ENCODE data around the gene PNMA8C. TPM values are rescaled to one million over a fixed set of nuclear protein-coding genes. Genes with fewer than 3 reads are reported as not detected.
"Not testable (repeated sequence)": the region's sequence is repeated elsewhere in the genome, so short reads cannot be mapped to it uniquely, and the experiment has no call there.

PNMA8C gene
- total and polyA plus RNA-seq, 7 donors, result 0.01 TPM; not detected in 6

DNA sequence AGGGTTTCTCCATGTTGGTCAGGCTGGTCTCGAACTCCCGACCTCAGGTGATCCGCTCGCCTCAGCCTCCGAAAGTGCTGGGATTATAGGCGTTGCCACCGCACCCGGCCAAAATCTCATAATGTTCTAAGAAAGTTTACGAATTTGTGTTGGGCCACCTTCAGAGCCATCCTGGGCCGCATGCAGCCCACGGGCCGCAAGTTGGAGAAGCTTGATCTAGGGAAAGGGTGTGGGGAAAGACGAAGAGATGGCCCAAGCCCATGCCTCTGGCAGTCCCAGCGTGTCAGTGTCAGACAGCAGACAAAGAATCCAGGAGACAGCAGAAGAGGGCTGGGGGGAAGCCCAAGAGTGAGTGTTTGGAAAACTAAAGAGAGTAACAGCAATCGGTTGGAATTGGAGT lies 17.3 kb upstream of the PNMA8C start:
- peaks cover 9% of the 10 kb centered on the region for H3K4me1 ChIP-seq
- DNase-seq (no peak), ATAC-seq (no peak)
- TF ChIP-seq, protein P1, sequence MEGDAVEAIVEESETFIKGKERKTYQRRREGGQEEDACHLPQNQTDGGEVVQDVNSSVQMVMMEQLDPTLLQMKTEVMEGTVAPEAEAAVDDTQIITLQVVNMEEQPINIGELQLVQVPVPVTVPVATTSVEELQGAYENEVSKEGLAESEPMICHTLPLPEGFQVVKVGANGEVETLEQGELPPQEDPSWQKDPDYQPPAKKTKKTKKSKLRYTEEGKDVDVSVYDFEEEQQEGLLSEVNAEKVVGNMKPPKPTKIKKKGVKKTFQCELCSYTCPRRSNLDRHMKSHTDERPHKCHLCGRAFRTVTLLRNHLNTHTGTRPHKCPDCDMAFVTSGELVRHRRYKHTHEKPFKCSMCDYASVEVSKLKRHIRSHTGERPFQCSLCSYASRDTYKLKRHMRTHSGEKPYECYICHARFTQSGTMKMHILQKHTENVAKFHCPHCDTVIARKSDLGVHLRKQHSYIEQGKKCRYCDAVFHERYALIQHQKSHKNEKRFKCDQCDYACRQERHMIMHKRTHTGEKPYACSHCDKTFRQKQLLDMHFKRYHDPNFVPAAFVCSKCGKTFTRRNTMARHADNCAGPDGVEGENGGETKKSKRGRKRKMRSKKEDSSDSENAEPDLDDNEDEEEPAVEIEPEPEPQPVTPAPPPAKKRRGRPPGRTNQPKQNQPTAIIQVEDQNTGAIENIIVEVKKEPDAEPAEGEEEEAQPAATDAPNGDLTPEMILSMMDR (IDR thresholded peaks at IDR 0.05), result no peak
- intact Hi-C loops (cut with DNase I), result no loop called here
- H3K36me3 ChIP-seq (ENCODE audit: insufficient read depth in 1 of 2, low read depth in 1 of 2), result no peaks in the 10 kb centered on the region
- no peak overlapping the region for H3K4me3 ChIP-seq
- WGBS, 3 donors, result 84 to 93% (median 88%) methylated on average over 13 to 15 of the region's 15 CpGs
- no peaks in the 10 kb centered on the region for H3K27me3 ChIP-seq (ENCODE audit: insufficient read depth in 3 of 3, low read length in 2 of 3)
- no peak overlapping the region for H3K27ac ChIP-seq
- H3K9me3 ChIP-seq, result no peaks in the 10 kb centered on the region

DNA sequence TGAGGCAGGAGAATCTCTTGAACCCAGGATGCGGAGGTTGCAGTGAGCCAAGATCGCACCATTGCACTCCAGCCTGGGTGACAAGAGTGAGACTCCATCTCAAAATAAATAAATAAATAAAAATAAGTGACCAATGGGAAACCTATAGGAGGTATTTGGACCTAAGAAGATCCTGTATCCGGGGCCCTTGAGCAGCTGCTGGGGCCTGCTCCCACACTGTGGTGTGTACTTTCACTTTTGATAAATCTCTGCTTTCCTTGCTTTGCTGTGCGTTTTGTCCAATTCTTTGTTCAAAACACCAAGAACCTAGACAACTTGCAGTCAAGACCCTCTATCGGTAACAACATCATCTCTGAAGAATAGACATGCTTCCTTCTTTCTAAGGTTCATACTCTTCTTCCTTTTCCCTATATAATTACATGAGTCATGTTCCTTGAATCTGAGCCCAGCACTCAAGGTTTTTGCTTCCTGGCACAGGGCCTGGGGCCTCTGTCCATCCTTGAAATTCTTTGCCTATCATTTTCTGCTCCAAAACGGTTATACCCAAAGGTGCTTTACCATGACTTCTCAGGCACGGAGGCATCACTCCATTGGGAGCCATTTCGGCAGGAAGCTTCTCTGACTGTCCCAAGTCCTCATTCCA lies 14.2 kb upstream of the PNMA8C start:
- Histone ChIP-seq H3K4me3 (no peak overlapping the region), H3K9me3 (no peaks in the 10 kb centered on the region), H3K27me3 (ENCODE audit: insufficient read depth in 3 of 3, low read length in 2 of 3) (no peaks in the 10 kb centered on the region), H3K27ac (no peak overlapping the region), H3K4me1 (peaks cover 6% of the 10 kb centered on the region), H3K36me3 (ENCODE audit: insufficient read depth in 1 of 2, low read depth in 1 of 2) (no peaks in the 10 kb centered on the region)
- intact Hi-C loops (cut with DNase I), result no loop called here
- TF ChIP-seq, protein P1 (IDR thresholded peaks at IDR 0.05), result no peak
- ATAC-seq (no peak), DNase-seq (peak in 1 of 2 donors; percentile 19)
- 50 to 59% (median 54%) methylated on average over 8 of the region's 8 CpGs for WGBS, 3 donors

DNA sequence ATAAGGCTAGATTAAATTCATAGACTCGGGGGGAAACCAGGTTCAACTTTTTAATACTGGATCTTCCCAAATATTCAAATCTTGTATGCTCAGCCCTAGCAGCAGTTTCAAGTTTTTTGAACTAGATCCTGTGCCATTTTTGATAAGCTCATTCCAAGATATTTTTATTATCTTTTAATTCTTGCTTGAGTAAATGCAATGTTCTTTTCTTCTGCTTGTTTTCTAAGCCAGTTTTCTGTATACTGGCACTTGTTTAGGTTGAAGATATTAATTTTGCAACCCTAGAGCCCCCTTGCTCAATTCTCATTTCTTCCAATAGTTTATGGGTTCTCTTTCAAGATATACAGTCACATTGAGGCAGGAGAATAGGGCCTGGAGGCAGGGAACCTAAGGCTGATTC lies 13.1 kb upstream of the PNMA8C start:
- Histone ChIP-seq H3K4me1 (peaks cover 6% of the 10 kb centered on the region), H3K36me3 (ENCODE audit: insufficient read depth in 1 of 2, low read depth in 1 of 2) (no peaks in the 10 kb centered on the region), H3K9me3 (no peaks in the 10 kb centered on the region), H3K27ac (no peak overlapping the region), H3K4me3 (no peak overlapping the region), H3K27me3 (ENCODE audit: insufficient read depth in 3 of 3, low read length in 2 of 3) (no peaks in the 10 kb centered on the region)
- ATAC-seq (no peak), DNase-seq (no peak)
- TF ChIP-seq, protein P1 (IDR thresholded peaks at IDR 0.05), result no peak
- intact Hi-C loops (cut with DNase I), result no loop called here
- 72 to 89% (median 77%) methylated on average over 1 of the region's 1 CpG for WGBS, 3 donors

DNA sequence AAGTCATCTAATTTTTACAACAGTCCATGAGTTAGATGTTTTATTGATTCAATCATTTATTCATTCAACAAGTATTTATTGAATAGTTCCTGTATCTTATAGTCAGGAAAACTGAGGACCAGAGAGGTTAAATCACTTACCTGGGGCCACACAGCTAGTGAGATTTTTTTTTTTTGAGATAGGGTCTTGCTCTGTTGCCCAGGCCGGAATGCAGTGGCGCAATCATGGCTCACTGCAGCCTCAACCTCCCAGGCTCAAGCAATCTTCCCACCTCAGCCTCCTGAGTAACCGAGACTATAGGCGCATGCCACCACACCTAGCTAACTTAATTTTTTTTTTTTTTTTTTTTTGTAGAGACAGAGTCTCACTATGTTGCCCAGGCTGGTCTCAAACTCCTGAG lies 7.0 kb upstream of the PNMA8C start:
- H3K4me1 ChIP-seq; DNase-seq; H3K4me3 ChIP-seq; H3K9me3 ChIP-seq; intact Hi-C loops (cut with DNase I); H3K27ac ChIP-seq; H3K36me3 ChIP-seq (ENCODE audit: insufficient read depth in 1 of 2, low read depth in 1 of 2); ATAC-seq: not testable (repeated sequence)
- WGBS, 3 donors, result 96 to 100% (median 99%) methylated on average over 4 of the region's 4 CpGs
- peaks cover 0 to 12% (median 2%) of the 10 kb centered on the region in 3 donors for H3K27me3 ChIP-seq (ENCODE audit: insufficient read depth in 3 of 3, low read length in 2 of 3)

DNA sequence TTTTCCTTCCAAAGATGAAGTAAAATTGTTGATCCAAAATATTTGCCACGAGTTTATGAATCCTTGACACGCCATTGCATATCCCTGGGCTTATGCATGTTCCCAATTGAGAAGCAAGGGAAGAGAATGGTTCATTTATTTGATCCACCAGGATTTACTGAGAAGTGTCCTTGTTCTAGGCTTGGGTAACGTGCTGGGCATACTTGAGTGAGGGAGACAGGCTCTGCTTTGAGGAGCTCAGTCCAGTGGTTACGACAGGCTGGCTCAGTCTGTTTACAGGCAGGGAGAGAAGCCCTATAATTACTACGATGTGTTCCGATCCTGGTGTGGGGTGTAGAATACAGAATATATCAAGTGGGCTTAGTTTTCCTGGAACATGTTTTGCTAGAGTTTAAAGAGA lies 6.3 kb upstream of the PNMA8C start:
- intact Hi-C loops (cut with DNase I), result no loop called here
- Histone ChIP-seq H3K9me3 (no peaks in the 10 kb centered on the region), H3K27me3 (ENCODE audit: insufficient read depth in 3 of 3, low read length in 2 of 3) (peaks cover 0 to 13% (median 2%) of the 10 kb centered on the region in 3 donors), H3K4me3 (no peak overlapping the region), H3K36me3 (ENCODE audit: insufficient read depth in 1 of 2, low read depth in 1 of 2) (no peaks in the 10 kb centered on the region), H3K27ac (no peak overlapping the region), H3K4me1 (no peaks in the 10 kb centered on the region)
- no peak for ATAC-seq
- 44 to 57% (median 47%) methylated on average over 6 of the region's 6 CpGs for WGBS, 3 donors
- TF ChIP-seq, protein P1 (IDR thresholded peaks at IDR 0.05), result no peak
- no peak for DNase-seq

DNA sequence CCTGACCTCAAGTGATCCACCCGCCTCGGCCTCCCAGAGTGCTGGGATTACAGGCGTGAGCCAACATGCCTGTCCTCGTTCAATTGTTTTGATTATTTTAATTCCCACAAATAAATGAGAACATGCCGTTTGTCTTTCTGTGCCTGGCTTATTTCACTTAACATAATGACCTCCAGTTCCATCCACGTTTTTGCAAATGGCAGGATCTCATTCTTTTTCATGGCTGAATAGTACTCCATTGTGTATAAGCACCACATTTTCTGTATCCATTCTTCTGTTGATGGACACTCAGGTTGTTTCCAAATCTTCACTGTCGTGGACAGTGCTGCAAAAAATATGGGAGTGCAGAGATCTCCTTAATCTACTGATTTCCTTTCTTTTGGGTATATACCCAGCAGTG lies 4.7 kb upstream of the PNMA8C start:
- 73 to 78% (median 78%) methylated on average over 7 of the region's 7 CpGs for WGBS, 3 donors
- H3K4me1 ChIP-seq; H3K27ac ChIP-seq; intact Hi-C loops (cut with DNase I); H3K9me3 ChIP-seq; DNase-seq; ATAC-seq; H3K4me3 ChIP-seq; H3K36me3 ChIP-seq (ENCODE audit: insufficient read depth in 1 of 2, low read depth in 1 of 2): not testable (repeated sequence)
- H3K27me3 ChIP-seq (ENCODE audit: insufficient read depth in 3 of 3, low read length in 2 of 3), result peaks cover 0 to 27% (median 3%) of the 10 kb centered on the region in 3 donors
